ENCODE results near the gene EFCAB8. TPM values are rescaled to one million over a fixed set of nuclear protein-coding genes. Genes with fewer than 3 reads are reported as not detected.

Gene EFCAB8
- 1.8 and 2.0 TPM in 2 replicates for total RNA-seq (2022)
- Bru-seq, nascent RNA, result percentile 42 among the genes with signal in this experiment
- BruChase-seq, experiment 1, labeled RNA remaining after a 2-hour chase, result percentile 35 among the genes with signal in this experiment
- percentile 36 among the genes with signal in this experiment for BruChase-seq, experiment 2, labeled RNA remaining after a 6-hour chase
- long read RNA-seq, result 0 reads

GRCh38 chr20:32858701-32859372, at the start of gene EFCAB8:
TSS of gene EFCAB8 (plus strand) at chr20:32858923. CDS start at chr20:32863793, 4,870 bp downstream.
- ChIA-PET POLR2A (interaction anchor here (0.6 kb wide), 1 partner anchor 224 kb away, joined by 3 read pairs; no protein-coding TSS in a partner anchor), CTCF (interaction anchor here (0.8 kb wide), 1 partner anchor 69 kb away, joined by 3 read pairs; no protein-coding TSS in a partner anchor)
- peak; percentile 13 to 27 for TF ChIP-seq CTCF (IDR thresholded peaks at IDR 0.05; ENCODE audit: insufficient read depth in 1 of 2, low read depth in 1 of 2, low read length in 1 of 2, severe bottlenecking in 1 of 2, unreplicated experiment in 1 of 2)
- Mint-ChIP-seq H3K27me3 (ENCODE audit: insufficient read depth, unreplicated experiment) (no peaks in the 10 kb centered on the region), H3K36me3 (ENCODE audit: insufficient read depth, unreplicated experiment) (peaks cover 59% of the 10 kb centered on the region), H3K4me3 (ENCODE audit: unreplicated experiment) (no peak within 1 kb of the TSS), H3K27ac (ENCODE audit: unreplicated experiment) (peak within 1 kb of the TSS; percentile 2), H3K4me1 (ENCODE audit: low read depth, unreplicated experiment) (no peaks in the 10 kb centered on the region), H3K9me3 (ENCODE audit: unreplicated experiment) (no peaks in the 10 kb centered on the region)
- Histone ChIP-seq H3K36me3 (ENCODE audit: control insufficient read depth, insufficient read depth, low read length) (peaks cover 2% of the 10 kb centered on the region; the same call in 1 of the 2 replicates), H3K4me1 (no peaks in the 10 kb centered on the region), H3K27me3 (replicated peaks; ENCODE audit: control insufficient read depth, insufficient read depth, low read length) (no peaks in the 10 kb centered on the region), H3K9me3 (no peaks in the 10 kb centered on the region), H3K4me3 (ENCODE audit: low read depth, low read length) (no peak within 1 kb of the TSS)
- intact Hi-C loops (cut with micrococcal nuclease; ENCODE audit: unreplicated experiment), result no loop called here
- peak in 1 of 2 experiments; percentile 38 for DNase-seq
- BruUV-seq (replicated peaks), result no TSS peak

GRCh38 chr20:32809907-32810306, 48.8 kb upstream of the EFCAB8 start:
- Mint-ChIP-seq H3K4me3 (ENCODE audit: unreplicated experiment) (no peak overlapping the region), H3K36me3 (ENCODE audit: insufficient read depth, unreplicated experiment) (peaks cover 59% of the 10 kb centered on the region), H3K27me3 (ENCODE audit: insufficient read depth, unreplicated experiment) (no peaks in the 10 kb centered on the region), H3K4me1 (ENCODE audit: low read depth, unreplicated experiment) (no peaks in the 10 kb centered on the region), H3K9me3 (ENCODE audit: unreplicated experiment) (no peaks in the 10 kb centered on the region), H3K27ac (ENCODE audit: unreplicated experiment) (no peak overlapping the region)
- intact Hi-C loops (cut with micrococcal nuclease; ENCODE audit: unreplicated experiment), result no loop called here
- no peaks in the 10 kb centered on the region for H3K4me1 ChIP-seq
- no peaks in the 10 kb centered on the region for H3K9me3 ChIP-seq
- TF ChIP-seq CTCF (IDR thresholded peaks at IDR 0.05; ENCODE audit: insufficient read depth in 1 of 2, low read depth in 1 of 2, low read length in 1 of 2, severe bottlenecking in 1 of 2, unreplicated experiment in 1 of 2), result no peak
- POLR2A ChIA-PET, result interaction anchor here (1.3 kb wide), 1 partner anchor 9 kb away, joined by 6 read pairs; no protein-coding TSS in a partner anchor
- no peak for DNase-seq
- CTCF ChIA-PET, result interaction anchor here (0.7 kb wide), 1 partner anchor 10 kb away, joined by 3 read pairs; no protein-coding TSS in a partner anchor
- no peak overlapping the region for H3K4me3 ChIP-seq (ENCODE audit: low read depth, low read length)
- H3K36me3 ChIP-seq (ENCODE audit: control insufficient read depth, insufficient read depth, low read length), result peaks cover 11% of the 10 kb centered on the region
- H3K27me3 ChIP-seq (replicated peaks; ENCODE audit: control insufficient read depth, insufficient read depth, low read length), result no peaks in the 10 kb centered on the region
- no TSS peak for BruUV-seq (replicated peaks)

DNA sequence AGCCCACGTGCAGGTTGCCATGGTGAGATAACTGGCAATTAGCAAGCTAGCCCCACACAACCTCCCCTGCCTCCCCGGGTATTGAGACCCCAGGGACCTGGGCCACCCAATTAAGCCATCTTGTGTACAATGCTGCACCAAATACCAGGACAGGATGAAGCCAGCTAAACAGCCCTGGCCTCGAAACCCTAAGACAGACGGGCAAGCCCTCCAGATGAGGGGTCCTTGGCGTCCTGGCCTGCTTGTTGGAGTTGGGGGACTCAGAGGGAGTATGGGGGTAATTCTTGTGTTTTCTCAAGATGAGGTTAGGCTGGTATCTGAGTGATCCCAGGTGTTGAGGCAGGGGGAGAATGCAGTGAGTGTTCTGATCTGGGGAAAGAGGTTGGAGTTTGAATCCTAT, 47.8 kb upstream of the EFCAB8 start:
- intact Hi-C loops (cut with micrococcal nuclease; ENCODE audit: unreplicated experiment), result no loop called here
- no peaks in the 10 kb centered on the region for H3K9me3 Mint-ChIP-seq (ENCODE audit: unreplicated experiment)
- H3K27ac Mint-ChIP-seq (ENCODE audit: unreplicated experiment), result no peak overlapping the region
- TF ChIP-seq CTCF (IDR thresholded peaks at IDR 0.05; ENCODE audit: insufficient read depth in 1 of 2, low read depth in 1 of 2, low read length in 1 of 2, severe bottlenecking in 1 of 2, unreplicated experiment in 1 of 2), result no peak
- H3K36me3 Mint-ChIP-seq (ENCODE audit: insufficient read depth, unreplicated experiment), result peaks cover 49% of the 10 kb centered on the region
- ChIA-PET POLR2A (interaction anchor here (1.3 kb wide), 1 partner anchor 8 kb away, joined by 6 read pairs; no protein-coding TSS in a partner anchor), CTCF (no interaction called here)
- H3K9me3 ChIP-seq, result no peaks in the 10 kb centered on the region
- no peak overlapping the region for H3K4me3 Mint-ChIP-seq (ENCODE audit: unreplicated experiment)
- no peaks in the 10 kb centered on the region for H3K27me3 Mint-ChIP-seq (ENCODE audit: insufficient read depth, unreplicated experiment)
- H3K4me1 Mint-ChIP-seq (ENCODE audit: low read depth, unreplicated experiment), result no peaks in the 10 kb centered on the region
- no peaks in the 10 kb centered on the region for H3K27me3 ChIP-seq (replicated peaks; ENCODE audit: control insufficient read depth, insufficient read depth, low read length)
- peaks cover 9% of the 10 kb centered on the region for H3K36me3 ChIP-seq (ENCODE audit: control insufficient read depth, insufficient read depth, low read length)
- no peaks in the 10 kb centered on the region for H3K4me1 ChIP-seq
- no TSS peak for BruUV-seq (replicated peaks)
- H3K4me3 ChIP-seq (ENCODE audit: low read depth, low read length), result no peak overlapping the region
- DNase-seq, result no peak

Measured in Caco-2 (cell line).